Measurements from ENCODE around the gene PRDX4.
"Not testable (repeated sequence)": the region's sequence is repeated elsewhere in the genome, so short reads cannot be mapped to it uniquely, and the experiment has no call there.

GRCh38 chrX:23660083-23660765 is 7.1 kb upstream of the PRDX4 start:
- TF ChIP-seq, protein P1, sequence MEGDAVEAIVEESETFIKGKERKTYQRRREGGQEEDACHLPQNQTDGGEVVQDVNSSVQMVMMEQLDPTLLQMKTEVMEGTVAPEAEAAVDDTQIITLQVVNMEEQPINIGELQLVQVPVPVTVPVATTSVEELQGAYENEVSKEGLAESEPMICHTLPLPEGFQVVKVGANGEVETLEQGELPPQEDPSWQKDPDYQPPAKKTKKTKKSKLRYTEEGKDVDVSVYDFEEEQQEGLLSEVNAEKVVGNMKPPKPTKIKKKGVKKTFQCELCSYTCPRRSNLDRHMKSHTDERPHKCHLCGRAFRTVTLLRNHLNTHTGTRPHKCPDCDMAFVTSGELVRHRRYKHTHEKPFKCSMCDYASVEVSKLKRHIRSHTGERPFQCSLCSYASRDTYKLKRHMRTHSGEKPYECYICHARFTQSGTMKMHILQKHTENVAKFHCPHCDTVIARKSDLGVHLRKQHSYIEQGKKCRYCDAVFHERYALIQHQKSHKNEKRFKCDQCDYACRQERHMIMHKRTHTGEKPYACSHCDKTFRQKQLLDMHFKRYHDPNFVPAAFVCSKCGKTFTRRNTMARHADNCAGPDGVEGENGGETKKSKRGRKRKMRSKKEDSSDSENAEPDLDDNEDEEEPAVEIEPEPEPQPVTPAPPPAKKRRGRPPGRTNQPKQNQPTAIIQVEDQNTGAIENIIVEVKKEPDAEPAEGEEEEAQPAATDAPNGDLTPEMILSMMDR (IDR thresholded peaks at IDR 0.05) = not testable (repeated sequence)
- TF ChIP-seq POLR2AphosphoS5, POLR2A, EP300 (IDR thresholded peaks at IDR 0.05): not testable (repeated sequence)

Data from upper lobe of left lung (tissue), 4 donors.